ENCODE results near the gene ZBTB4. TPM values are rescaled to one million over a fixed set of nuclear protein-coding genes. Genes with fewer than 3 reads are reported as not detected.

Gene ZBTB4
- total and polyA plus RNA-seq, 5 donors, result 41.7 to 86.2 (median 81.4) TPM

DNA sequence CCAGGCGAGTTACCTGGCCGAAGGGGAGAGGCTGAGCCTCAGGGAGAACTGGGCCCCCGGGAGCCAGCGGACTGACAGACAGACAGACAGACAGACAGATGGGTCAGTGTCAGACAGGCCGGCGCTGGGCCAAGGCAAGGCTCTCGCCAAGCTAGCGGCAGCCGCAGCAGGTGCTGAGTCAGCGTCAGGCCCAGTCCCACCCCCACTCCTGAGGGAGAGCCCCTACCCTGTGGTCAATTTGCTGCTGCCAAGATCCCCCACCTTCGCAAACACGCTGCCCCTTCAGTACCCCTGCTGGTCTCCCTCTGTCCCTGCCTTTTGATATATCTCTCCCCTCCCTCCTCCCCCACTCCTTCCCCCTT lies 38.6 kb downstream of the ZBTB4 start:
- Histone ChIP-seq H3K27ac (ENCODE audit: low read length) (peak overlapping the region; percentile 65), H3K4me1 (ENCODE audit: control insufficient read depth, insufficient read depth, low read length) (no peaks in the 10 kb centered on the region), H3K9me3 (ENCODE audit: control insufficient read depth, low read length) (no peaks in the 10 kb centered on the region), H3K27me3 (ENCODE audit: control insufficient read depth, insufficient read depth) (no peaks in the 10 kb centered on the region), H3K4me3 (ENCODE audit: low read length) (peak overlapping the region; percentile 51)
- DNase-seq, result peak; percentile 68 to 88 (median 84)
- ATAC-seq, result peak; percentile 1 to 4
- WGBS, result 8% methylated on average over 12 of the region's 12 CpGs
- intact Hi-C loops (cut with DNase I), result no loop called here

GRCh38 chr17:7440113-7440833 lies 39.2 kb downstream of the ZBTB4 start:
- no peaks in the 10 kb centered on the region for H3K27me3 ChIP-seq (ENCODE audit: control insufficient read depth, insufficient read depth)
- ATAC-seq (peak; percentile 0 to 1), DNase-seq (peak; percentile 72 to 89 (median 87))
- peak overlapping the region; percentile 65 for H3K27ac ChIP-seq (ENCODE audit: low read length)
- peak overlapping the region; percentile 51 for H3K4me3 ChIP-seq (ENCODE audit: low read length)
- H3K4me1 ChIP-seq (ENCODE audit: control insufficient read depth, insufficient read depth, low read length), result no peaks in the 10 kb centered on the region
- 3% methylated on average over 46 of the region's 46 CpGs for WGBS
- H3K9me3 ChIP-seq (ENCODE audit: control insufficient read depth, low read length), result no peaks in the 10 kb centered on the region
- intact Hi-C loops (cut with DNase I), result no loop called here

GRCh38 chr17:7439462-7440112 lies 39.8 kb downstream of the ZBTB4 start, which contains the start of gene FGF11:
Gene FGF11 (plus strand): TSS chr17:7439512. CDS start chr17:7439621, 109 bp downstream.
- peak within 1 kb of the TSS; percentile 77 for H3K27ac ChIP-seq (ENCODE audit: low read length)
- intact Hi-C loops (cut with DNase I), result loop anchor here (5.0 to 10.0 kb wide), 5 partner anchors 38 to 125 kb away; partner anchors contain the start of genes TMEM95 (in 3 of the 4), KCTD11 (in 2 of the 4), ZBTB4 (in 2 of the 4) and SENP3 (in 1 of the 4)
- no peaks in the 10 kb centered on the region for H3K27me3 ChIP-seq (ENCODE audit: control insufficient read depth, insufficient read depth)
- ATAC-seq (no peak), DNase-seq (peak in 2 of 3 donors; percentile 63 to 66)
- H3K4me3 ChIP-seq (ENCODE audit: low read length), result peak within 1 kb of the TSS; percentile 51
- H3K9me3 ChIP-seq (ENCODE audit: control insufficient read depth, low read length), result no peaks in the 10 kb centered on the region
- 1% methylated on average over 50 of the region's 50 CpGs for WGBS
- no peaks in the 10 kb centered on the region for H3K4me1 ChIP-seq (ENCODE audit: control insufficient read depth, insufficient read depth, low read length)

DNA sequence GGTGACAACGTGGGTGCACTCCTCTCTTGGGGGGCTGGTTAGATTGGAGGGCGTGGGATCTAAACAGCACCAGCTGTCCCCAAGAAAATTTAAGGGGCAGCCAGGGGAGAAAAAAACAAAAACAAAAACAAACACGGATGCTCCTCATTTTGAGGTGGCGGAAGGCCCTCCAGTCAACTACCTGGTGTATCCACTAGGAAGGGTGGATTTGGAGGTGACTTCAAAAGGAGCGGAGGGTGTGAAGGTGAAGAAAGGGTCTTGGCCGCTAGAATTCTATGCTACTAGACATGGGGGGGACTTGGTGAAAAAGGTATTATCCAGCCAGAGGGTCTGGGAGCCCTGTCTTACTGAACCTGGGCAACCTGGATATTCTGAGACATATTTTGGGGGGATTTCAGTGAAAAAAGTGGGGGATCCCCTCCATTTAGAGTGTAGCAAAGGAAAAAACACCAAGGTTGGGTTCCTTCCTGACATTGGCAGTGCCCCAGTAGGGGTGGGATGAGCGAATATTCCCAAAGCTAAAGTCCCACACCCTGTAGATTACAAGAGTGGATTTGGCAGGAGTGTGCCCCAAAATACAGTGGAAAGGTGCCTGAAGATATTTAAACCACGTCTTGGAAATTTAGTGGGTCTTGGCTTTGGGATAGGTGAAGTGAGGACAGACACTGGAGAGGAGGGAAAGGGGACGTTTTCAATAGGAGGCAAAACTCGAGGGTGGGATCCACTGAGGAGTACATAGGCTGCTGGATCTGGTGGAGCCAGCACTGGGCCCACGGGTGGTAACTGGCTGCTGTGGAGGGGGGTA lies 40.6 kb downstream of the ZBTB4 start:
- no peaks in the 10 kb centered on the region for H3K4me1 ChIP-seq (ENCODE audit: control insufficient read depth, insufficient read depth, low read length)
- DNase-seq (peak in 1 of 3 donors; percentile 10), ATAC-seq (no peak)
- H3K27me3 ChIP-seq (ENCODE audit: control insufficient read depth, insufficient read depth), result no peaks in the 10 kb centered on the region
- peak overlapping the region; percentile 51 for H3K4me3 ChIP-seq (ENCODE audit: low read length)
- intact Hi-C loops (cut with DNase I), result loop anchor here (5.0 to 10.0 kb wide), 5 partner anchors 38 to 126 kb away; partner anchors contain the start of genes TMEM95 (in 3 of the 4), KCTD11 (in 2 of the 4), ZBTB4 (in 2 of the 4) and SENP3 (in 1 of the 4)
- WGBS, result 42% methylated on average over 11 of the region's 11 CpGs
- peak overlapping the region; percentile 77 for H3K27ac ChIP-seq (ENCODE audit: low read length)
- H3K9me3 ChIP-seq (ENCODE audit: control insufficient read depth, low read length), result no peaks in the 10 kb centered on the region

DNA sequence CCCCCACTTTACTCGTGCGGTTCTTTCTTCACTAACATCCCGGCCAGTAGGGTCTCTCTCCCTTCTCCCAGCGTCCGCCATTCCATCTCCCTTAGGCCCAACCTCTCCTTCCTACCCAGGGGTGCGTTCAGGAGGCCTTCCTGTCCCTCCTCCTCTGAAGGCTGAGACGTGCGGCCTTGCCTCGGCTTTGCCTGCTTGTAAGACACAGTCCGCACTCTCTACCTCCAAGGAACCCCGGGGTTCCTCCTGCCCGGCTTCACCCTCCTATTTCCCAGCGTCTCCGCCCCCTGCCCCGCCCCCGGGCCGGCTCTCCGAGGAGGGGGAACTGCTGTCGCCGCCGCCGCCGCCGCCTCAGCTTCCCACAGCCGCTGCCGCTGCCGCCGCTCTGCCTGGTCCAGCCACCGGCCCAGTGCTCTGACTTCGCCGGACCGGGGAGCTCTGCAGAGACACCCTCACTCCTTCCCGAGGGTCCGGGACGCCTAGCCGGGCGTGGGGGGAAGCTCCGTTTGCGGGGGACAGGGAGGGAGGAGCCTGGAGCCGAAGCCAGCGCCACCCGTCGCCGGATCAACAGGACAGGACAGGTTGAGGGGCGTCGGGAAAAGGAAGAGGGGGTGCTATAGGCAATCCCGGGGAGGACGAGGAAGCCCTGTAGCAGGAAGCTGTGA lies 41.3 kb downstream of the ZBTB4 start:
- H3K27me3 ChIP-seq (ENCODE audit: control insufficient read depth, insufficient read depth), result no peaks in the 10 kb centered on the region

DNA sequence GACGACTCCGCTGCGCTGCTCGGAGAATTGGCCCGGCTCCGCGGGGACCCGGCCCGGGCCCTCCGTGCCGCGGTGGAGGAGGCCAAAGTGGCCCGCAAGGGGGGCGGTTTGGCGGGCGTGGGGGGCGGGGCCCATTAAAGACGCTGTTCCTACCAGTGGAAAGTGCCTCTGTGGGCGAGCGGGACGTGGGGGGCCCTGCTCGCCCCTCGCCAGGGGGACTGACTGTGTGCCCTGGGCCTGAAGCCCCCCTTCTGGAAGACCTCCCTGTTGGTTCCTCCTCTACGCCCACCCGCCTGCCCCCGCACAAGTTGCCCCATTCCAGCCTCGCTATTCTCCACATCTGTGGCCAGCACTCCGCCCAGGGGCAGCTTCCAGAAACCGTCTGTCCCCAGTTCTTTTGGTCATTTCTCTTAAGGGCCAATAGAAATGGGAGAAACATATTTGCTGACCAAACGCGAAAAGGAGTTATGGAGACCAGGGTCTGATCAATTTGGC lies 42.0 kb downstream of the ZBTB4 start:
- H3K27me3 ChIP-seq (ENCODE audit: control insufficient read depth, insufficient read depth), result no peaks in the 10 kb centered on the region
- H3K9me3 ChIP-seq (ENCODE audit: control insufficient read depth, low read length), result no peaks in the 10 kb centered on the region
- H3K27ac ChIP-seq (ENCODE audit: low read length), result peak overlapping the region; percentile 77
- peak overlapping the region; percentile 42 for H3K4me3 ChIP-seq (ENCODE audit: low read length)
- no peaks in the 10 kb centered on the region for H3K4me1 ChIP-seq (ENCODE audit: control insufficient read depth, insufficient read depth, low read length)
- peak in 1 of 3 donors; percentile 66 for DNase-seq
- WGBS, result 20% methylated on average over 31 of the region's 31 CpGs
- intact Hi-C loops (cut with DNase I), result loop anchor here (5.0 to 10.0 kb wide), 5 partner anchors 40 to 127 kb away; partner anchors contain the start of genes TMEM95 (in 3 of the 4), KCTD11 (in 2 of the 4), ZBTB4 (in 2 of the 4) and SENP3 (in 1 of the 4)
- no peak for ATAC-seq

More for the DNA sequence above, 41.3 kb downstream of the ZBTB4 start:
- Histone ChIP-seq H3K9me3 (ENCODE audit: control insufficient read depth, low read length) (no peaks in the 10 kb centered on the region), H3K27ac (ENCODE audit: low read length) (peak overlapping the region; percentile 77), H3K4me3 (ENCODE audit: low read length) (peak overlapping the region; percentile 42), H3K4me1 (ENCODE audit: control insufficient read depth, insufficient read depth, low read length) (no peaks in the 10 kb centered on the region)
- WGBS, result 5% methylated on average over 48 of the region's 48 CpGs
- peak; percentile 36 to 39 for ATAC-seq
- peak; percentile 86 to 94 (median 93) for DNase-seq
- intact Hi-C loops (cut with DNase I), result loop anchor here (5.0 to 10.0 kb wide), 5 partner anchors 39 to 127 kb away; partner anchors contain the start of genes TMEM95 (in 3 of the 4), KCTD11 (in 2 of the 4), ZBTB4 (in 2 of the 4) and SENP3 (in 1 of the 4)

GRCh38 chr17:7436556-7437368 lies 42.7 kb downstream of the ZBTB4 start:
- ATAC-seq (peak; percentile 75 to 76), DNase-seq (peak; percentile 81 to 93 (median 92))
- WGBS, result 5% methylated on average over 92 of the region's 92 CpGs
- H3K9me3 ChIP-seq (ENCODE audit: control insufficient read depth, low read length), result no peaks in the 10 kb centered on the region
- peak overlapping the region; percentile 24 for H3K27ac ChIP-seq (ENCODE audit: low read length)
- H3K4me3 ChIP-seq (ENCODE audit: low read length), result peak overlapping the region; percentile 42
- H3K4me1 ChIP-seq (ENCODE audit: control insufficient read depth, insufficient read depth, low read length), result no peaks in the 10 kb centered on the region
- no peaks in the 10 kb centered on the region for H3K27me3 ChIP-seq (ENCODE audit: control insufficient read depth, insufficient read depth)
- intact Hi-C loops (cut with DNase I), result loop anchor here (5.0 to 10.0 kb wide), 5 partner anchors 41 to 128 kb away; partner anchors contain the start of genes TMEM95 (in 3 of the 4), KCTD11 (in 2 of the 4), ZBTB4 (in 2 of the 4) and SENP3 (in 1 of the 4)

GRCh38 chr17:7435676-7436555 lies 43.5 kb downstream of the ZBTB4 start:
- Histone ChIP-seq H3K4me1 (ENCODE audit: control insufficient read depth, insufficient read depth, low read length) (no peaks in the 10 kb centered on the region), H3K9me3 (ENCODE audit: control insufficient read depth, low read length) (no peaks in the 10 kb centered on the region), H3K4me3 (ENCODE audit: low read length) (peak overlapping the region; percentile 53), H3K27ac (ENCODE audit: low read length) (peak overlapping the region; percentile 5), H3K27me3 (ENCODE audit: control insufficient read depth, insufficient read depth) (no peaks in the 10 kb centered on the region)
- intact Hi-C loops (cut with DNase I), result loop anchor here (5.0 to 10.0 kb wide), 5 partner anchors 41 to 129 kb away; partner anchors contain the start of genes TMEM95 (in 3 of the 4), KCTD11 (in 2 of the 4), ZBTB4 (in 2 of the 4) and SENP3 (in 1 of the 4)
- WGBS, result 8% methylated on average over 49 of the region's 49 CpGs
- ATAC-seq, result peak; percentile 0 to 6
- peak in 2 of 3 donors; percentile 80 to 84 for DNase-seq
